ENCODE data around the gene ZNF429.
"Not testable (repeated sequence)": the region's sequence is repeated elsewhere in the genome, so short reads cannot be mapped to it uniquely, and the experiment has no call there.

Gene ZNF429

DNA sequence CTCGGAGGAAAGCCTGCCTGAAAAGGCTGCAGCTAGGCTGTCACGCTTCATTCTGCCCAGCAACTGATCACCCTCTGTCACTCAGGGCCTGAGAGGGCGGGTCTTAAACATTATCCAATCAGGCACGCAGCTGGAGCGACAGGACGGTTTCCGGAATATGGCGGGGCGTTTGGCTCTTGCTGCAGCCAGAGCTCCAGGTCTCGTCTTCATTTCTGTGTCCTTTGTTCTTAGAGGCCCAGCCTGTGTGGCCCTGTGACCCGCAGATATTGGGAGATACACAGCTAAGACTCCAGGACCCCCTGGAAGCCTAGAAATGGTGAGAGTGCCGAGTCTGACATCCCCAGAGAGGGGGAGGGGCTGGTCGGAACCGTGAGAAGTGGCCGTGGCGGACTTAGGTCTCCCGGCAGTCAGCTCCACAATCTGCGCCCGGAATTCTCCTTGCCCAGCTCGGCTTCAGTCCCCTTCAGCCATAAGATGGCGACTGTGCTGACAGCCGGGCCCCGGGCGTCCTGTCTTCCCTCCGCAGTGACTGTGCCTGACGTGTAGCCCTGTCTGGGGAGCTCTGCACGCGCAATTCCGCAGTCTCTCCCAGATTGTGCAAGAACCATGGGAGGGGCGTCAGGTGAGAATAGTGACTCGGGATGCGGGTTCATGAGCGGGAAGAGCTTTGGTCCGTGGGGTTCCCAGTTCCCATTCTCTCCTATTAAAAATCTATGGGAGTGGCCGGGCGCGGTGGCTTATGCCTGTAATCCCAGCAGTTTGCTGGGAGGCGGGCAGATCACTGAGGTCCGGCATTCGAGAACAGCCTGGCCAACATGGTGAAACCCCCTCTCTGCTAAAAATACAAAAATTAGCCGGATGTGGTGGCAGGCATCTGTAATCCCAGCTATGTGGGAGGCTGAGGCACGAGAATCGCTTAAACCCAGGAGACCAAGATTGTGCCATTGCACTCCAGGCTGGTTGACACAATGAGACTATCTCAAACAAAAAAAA is at the start of gene ZNF429:
TSS of gene ZNF429 (plus strand) at position 144 of the 993 bp plus-strand sequence. CDS start at position 314, 170 bp downstream.
- DNase-seq, result peak; percentile 95

DNA sequence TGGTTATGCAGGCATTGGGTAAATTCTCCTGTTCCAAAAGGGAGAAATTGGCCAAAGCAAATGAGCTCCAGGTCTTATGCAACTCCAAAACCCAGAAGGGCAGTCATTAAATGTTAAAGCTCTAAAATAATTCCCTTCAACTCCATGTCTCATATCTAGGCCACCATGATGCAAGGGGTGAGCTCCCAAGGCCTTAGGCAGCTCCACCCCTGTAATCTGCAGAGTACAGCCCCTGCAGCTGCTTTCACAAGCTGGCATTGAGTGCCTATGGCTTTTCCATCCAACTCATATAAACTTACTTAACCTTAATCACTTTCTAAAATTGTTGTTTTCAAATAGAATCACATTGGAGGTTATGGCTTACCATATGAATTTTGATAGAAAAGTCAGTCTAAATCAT is 44.7 kb upstream of the ZNF429 start:
- DNase-seq, result no peak

GRCh38 chr19:21462540-21462939 is 42.9 kb upstream of the ZNF429 start:
- DNase-seq, result no peak

GRCh38 chr19:21463449-21464105 is 41.8 kb upstream of the ZNF429 start:
- peak; percentile 88 for DNase-seq

DNA sequence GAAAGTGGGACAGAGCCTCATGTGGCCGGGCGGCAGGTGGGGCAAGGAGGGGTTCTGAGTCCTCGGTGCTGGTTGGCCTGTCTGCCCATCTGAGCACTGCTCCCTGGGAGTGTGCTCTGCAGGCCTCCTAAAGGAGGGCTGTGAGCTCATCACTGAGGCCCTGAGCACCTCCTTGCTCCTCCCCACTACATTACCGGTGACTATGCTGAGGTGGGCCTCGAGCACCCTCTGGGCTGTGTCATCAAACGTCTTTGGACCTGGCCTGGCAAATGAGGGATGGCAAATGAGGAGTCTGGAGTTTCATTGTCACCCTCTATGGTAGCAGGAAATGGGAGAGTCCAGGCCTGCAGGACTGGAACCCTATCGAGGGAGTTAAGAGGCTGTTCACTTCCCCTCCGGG is 38.8 kb upstream of the ZNF429 start:
- DNase-seq, result no peak

DNA sequence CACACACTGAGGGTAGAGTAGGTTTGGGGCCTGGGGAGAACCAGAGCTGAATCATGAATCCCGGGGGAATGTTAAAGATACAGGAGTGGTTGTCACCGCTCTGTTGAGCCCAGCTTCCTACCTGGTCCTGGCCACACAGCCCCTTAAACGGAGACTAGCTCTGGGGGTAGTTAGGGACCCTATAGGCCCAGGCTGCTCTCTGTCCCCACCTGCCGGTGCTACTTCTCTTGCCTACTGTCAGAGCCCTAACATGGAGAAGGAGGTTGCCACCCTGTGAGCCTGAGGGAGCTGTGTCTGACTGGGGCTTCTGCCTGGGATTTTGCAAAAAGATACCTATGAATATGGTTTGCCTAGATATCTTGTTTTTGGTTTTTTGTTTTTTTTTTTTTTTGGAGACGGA is 36.6 kb upstream of the ZNF429 start:
- DNase-seq, result no peak

DNA sequence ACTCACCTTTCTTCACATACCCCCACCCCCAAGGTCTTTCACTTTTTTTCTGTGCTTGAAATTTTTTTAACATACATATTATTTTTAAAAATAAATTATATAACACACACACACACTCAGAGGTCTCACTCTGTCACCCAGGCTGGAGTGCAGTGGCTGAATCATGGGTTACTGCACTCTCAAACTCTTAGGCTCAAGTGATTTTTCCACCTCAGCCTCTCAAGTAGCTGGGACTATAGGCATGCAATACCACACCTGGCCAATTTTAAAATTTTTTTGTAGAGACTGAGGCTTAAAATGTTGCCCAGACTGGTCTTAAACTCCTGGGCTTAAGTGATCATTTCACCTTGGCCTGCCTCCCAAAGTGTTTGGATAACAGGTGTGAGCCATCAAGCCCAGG is 32.9 kb upstream of the ZNF429 start:
- no peak for DNase-seq

GRCh38 chr19:21474671-21475181 is 30.7 kb upstream of the ZNF429 start:
- DNase-seq, result peak; percentile 83

DNA sequence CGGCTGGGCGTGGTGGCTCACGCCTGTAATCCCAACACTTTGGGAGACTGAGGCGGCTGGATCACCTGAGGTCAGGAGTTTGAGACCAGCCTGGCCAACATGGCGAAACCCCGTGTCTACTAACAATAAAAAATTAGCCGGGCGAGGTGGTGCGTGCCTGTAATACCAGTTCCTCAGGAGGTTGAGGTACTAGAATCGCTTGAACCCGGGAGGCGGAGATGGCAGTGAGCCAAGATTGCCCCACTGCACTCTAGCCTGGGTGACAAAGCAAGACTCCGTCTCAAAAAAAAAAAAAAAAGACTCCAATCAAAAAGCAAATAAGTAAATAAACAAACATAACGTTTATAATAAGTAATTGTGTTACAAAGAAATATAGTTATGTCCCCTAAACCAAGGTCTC is 23.0 kb upstream of the ZNF429 start:
- DNase-seq, result not testable (repeated sequence)

DNA sequence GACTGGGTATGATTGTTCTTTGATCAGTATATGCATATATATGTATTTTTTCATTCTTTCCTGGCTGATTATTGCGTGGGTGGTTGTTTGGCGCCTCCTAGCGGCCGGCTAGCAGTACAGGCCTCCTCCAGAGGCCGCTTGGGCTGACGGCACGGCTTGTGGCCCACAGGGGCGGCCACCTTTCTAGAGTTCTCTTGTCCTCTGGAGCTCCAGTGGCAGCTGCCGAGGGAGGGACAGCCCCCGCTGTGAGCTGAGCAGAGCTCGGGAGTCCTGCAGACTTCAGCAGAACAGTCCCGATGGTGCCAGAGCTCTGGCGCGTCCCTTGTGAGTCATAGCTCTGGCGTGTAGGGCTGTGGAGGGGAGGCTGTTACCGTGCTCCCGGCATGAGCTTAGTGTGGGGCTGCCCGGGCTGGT is 22.5 kb upstream of the ZNF429 start:
- peak; percentile 59 for DNase-seq

DNA sequence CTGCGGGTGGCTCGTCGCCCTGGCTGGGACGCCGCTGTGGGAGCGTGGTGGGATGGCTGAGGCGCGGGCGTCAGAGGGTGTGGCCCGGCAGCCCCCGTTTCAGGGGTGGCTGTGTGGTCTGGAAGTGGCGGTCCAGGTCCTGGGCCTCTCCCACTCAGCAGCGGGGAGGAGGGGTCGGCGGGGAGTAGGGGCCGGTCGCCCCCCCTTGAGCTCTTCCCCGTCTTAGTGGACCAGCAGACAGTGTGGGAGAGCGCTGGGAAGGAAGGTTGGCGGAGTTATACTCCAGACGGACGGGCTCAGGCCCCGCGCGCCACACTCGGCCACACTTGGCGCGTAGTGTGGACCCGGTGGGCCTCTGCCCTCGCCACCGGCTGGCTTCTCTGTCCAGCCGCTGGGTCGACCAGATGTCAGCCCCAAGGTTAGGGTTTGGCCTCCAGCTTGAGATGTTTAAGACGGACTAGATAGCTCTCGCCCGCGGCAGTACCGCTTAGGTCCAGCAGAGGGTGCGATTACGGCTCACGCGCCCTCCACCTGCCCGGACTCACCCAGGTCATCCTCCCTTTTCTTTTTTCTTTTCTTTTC is 21.7 kb upstream of the ZNF429 start:
- peak; percentile 21 for DNase-seq

GRCh38 chr19:21484631-21485030 is 20.8 kb upstream of the ZNF429 start:
- DNase-seq, result no peak

- no peak for DNase-seq
These were observed 19.5 kb upstream of the ZNF429 start for GRCh38 chr19:21485926-21486325.

DNA sequence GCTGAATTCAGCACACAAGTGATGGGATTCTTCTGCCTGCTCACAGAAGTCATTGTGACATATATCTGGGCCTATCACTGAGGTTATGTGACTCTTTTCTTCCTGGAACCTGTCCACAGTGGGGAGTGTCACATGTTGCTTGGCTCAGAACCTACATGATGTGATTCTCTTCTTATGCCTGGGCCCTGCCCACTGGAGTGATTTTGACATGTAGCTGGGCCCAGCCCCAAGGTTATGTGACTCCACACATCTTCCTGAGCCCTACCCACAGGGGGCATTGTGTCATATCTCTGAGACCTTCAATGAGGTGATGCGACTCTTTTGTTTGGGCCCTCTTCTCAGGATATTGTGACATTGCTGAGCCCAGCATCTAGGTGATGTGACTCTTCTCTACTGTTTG is 17.4 kb upstream of the ZNF429 start:
- no peak for DNase-seq

DNA sequence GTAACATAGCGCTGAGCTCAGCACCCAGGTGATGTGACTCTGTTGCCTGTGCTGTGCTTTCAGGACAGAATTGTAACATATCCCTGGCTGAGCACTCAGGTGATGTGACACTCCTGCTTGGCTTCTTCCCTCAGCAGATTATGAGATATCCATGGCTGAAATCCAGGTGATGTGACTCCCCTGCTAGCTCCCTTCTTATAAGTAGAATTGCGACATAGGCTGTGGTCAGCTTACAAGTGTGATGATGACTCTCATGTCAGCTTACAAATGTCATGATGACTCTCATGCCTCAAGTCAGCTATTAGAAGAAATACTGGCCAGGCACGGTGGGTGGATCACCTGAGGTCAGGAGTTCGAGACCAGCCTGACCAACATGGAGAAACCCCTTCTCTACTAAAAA is 14.3 kb upstream of the ZNF429 start:
- DNase-seq, result no peak

- no peak for DNase-seq
These were observed 12.2 kb upstream of the ZNF429 start for GRCh38 chr19:21492947-21493906.

GRCh38 chr19:21496876-21497275 is 8.5 kb upstream of the ZNF429 start:
- DNase-seq, result no peak

GRCh38 chr19:21498651-21499050 is 6.8 kb upstream of the ZNF429 start:
- no peak for DNase-seq

- no peak for DNase-seq
These were observed 2.8 kb downstream of the ZNF429 start for GRCh38 chr19:21508198-21508597.

DNA sequence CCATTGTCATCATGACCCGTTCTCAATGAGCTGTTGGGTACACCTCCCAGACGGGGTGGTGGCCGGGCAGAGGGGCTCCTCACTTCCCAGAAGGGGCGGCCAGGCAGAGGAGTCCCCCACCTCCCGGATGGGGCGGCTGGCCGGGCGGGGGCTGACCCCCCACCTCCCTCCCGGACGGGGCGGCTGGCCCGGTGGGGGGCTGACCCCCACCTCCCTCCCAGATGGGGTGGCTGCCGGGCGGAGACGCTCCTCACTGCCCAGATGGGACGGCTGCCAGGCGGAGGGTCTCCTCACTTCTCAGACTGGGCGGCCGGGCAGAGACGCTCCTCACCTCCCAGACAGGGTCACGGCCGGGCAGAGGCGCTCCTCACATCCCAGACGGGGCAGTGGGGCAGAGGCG is 5.7 kb downstream of the ZNF429 start:
- not testable (repeated sequence) for DNase-seq

DNA sequence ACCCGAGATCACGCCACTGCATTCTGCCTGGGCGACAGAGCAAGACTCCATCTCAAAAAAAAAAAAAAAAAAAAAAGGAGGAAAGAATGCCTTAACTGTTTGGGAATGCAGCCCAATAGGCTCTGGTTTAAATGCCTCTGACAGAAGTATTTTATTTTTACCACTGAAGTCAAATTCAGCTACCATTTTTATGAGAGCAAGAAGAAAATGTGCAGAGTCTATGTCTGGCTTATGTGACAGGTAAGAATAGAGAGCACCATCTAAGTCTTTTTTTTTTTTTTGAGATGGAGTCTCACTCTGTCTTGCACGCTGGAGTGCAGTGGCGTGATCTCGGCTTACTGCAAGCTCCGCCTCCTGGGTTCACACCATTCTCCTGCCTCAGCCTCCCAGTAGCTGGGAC is 7.2 kb downstream of the ZNF429 start:
- DNase-seq, result not testable (repeated sequence)

DNA sequence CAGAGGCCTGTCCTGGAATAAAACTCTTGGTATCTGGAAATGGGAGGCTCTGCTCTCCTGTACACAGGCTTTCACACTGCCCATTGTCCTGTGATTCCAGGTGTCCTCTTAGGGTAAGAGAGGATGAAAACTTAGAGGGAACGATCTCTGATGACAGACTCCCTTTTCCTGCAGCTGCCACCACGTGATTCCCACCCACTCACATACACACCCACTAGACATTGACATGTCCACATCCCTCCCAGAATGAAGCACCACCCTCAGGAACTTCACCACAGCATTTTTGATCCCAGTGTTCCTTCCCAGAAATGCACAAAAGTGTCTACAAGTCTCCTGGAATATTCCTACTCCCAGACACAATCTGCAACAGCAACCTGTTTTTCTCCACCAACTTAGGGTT is 8.2 kb downstream of the ZNF429 start:
- no peak for DNase-seq
